Activated T-cell treated with anti-CD3 and anti-CD28 coated beads for 4 hours (primary cell): ENCODE data around the gene NINJ1.

Experiments
- DNase-seq: peaks from one replicate; pipeline ENCODE4 v3.0.0-alpha.2; 2020

Gene NINJ1

GRCh38 chr9:93099551-93100275, 34.3 kb downstream of the NINJ1 start:
- no peak for DNase-seq

- DNase-seq: peak; percentile 45
Measured at GRCh38 chr9:93098236-93098946, 35.7 kb downstream of the NINJ1 start.

GRCh38 chr9:93097511-93098201, 36.4 kb downstream of the NINJ1 start:
- DNase-seq: no peak

- DNase-seq: no peak
Measured at GRCh38 chr9:93096811-93097382, 37.2 kb downstream of the NINJ1 start.

GRCh38 chr9:93096131-93096802, 37.8 kb downstream of the NINJ1 start, which contains the start of gene CARD19:
Gene CARD19 (plus strand): TSS chr9:93096217. CDS start chr9:93096346, 129 bp downstream.
- no peak for DNase-seq

- peak; percentile 100 for DNase-seq
Measured at GRCh38 chr9:93095205-93096130, 38.6 kb downstream of the NINJ1 start.

GRCh38 chr9:93094658-93095204, 39.3 kb downstream of the NINJ1 start:
- no peak for DNase-seq

- no peak for DNase-seq
Measured at GRCh38 chr9:93093877-93094657, 40.0 kb downstream of the NINJ1 start.

GRCh38 chr9:93093127-93093876, 40.7 kb downstream of the NINJ1 start:
- DNase-seq: no peak

- no peak for DNase-seq
Measured at GRCh38 chr9:93092251-93092991, 41.6 kb downstream of the NINJ1 start.

GRCh38 chr9:93091453-93092081, 42.5 kb downstream of the NINJ1 start:
- peak; percentile 40 for DNase-seq

- no peak for DNase-seq
Measured at GRCh38 chr9:93091056-93091452, 43.0 kb downstream of the NINJ1 start.

GRCh38 chr9:93090091-93090655, 43.9 kb downstream of the NINJ1 start:
- no peak for DNase-seq

GRCh38 chr9:93089481-93089991, 44.5 kb downstream of the NINJ1 start:
- no peak for DNase-seq

GRCh38 chr9:93089024-93089423, 45.0 kb downstream of the NINJ1 start:
- DNase-seq: no peak

GRCh38 chr9:93088656-93089015, 45.4 kb downstream of the NINJ1 start:
- DNase-seq: no peak

- DNase-seq: no peak
Measured at GRCh38 chr9:93087971-93088655, 45.9 kb downstream of the NINJ1 start.
